ENCODE data around the gene ELP1.
"Not testable (repeated sequence)": the region's sequence is repeated elsewhere in the genome, so short reads cannot be mapped to it uniquely, and the experiment has no call there.

Gene ELP1, protein sequence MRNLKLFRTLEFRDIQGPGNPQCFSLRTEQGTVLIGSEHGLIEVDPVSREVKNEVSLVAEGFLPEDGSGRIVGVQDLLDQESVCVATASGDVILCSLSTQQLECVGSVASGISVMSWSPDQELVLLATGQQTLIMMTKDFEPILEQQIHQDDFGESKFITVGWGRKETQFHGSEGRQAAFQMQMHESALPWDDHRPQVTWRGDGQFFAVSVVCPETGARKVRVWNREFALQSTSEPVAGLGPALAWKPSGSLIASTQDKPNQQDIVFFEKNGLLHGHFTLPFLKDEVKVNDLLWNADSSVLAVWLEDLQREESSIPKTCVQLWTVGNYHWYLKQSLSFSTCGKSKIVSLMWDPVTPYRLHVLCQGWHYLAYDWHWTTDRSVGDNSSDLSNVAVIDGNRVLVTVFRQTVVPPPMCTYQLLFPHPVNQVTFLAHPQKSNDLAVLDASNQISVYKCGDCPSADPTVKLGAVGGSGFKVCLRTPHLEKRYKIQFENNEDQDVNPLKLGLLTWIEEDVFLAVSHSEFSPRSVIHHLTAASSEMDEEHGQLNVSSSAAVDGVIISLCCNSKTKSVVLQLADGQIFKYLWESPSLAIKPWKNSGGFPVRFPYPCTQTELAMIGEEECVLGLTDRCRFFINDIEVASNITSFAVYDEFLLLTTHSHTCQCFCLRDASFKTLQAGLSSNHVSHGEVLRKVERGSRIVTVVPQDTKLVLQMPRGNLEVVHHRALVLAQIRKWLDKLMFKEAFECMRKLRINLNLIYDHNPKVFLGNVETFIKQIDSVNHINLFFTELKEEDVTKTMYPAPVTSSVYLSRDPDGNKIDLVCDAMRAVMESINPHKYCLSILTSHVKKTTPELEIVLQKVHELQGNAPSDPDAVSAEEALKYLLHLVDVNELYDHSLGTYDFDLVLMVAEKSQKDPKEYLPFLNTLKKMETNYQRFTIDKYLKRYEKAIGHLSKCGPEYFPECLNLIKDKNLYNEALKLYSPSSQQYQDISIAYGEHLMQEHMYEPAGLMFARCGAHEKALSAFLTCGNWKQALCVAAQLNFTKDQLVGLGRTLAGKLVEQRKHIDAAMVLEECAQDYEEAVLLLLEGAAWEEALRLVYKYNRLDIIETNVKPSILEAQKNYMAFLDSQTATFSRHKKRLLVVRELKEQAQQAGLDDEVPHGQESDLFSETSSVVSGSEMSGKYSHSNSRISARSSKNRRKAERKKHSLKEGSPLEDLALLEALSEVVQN (N-terminal part only)

DNA sequence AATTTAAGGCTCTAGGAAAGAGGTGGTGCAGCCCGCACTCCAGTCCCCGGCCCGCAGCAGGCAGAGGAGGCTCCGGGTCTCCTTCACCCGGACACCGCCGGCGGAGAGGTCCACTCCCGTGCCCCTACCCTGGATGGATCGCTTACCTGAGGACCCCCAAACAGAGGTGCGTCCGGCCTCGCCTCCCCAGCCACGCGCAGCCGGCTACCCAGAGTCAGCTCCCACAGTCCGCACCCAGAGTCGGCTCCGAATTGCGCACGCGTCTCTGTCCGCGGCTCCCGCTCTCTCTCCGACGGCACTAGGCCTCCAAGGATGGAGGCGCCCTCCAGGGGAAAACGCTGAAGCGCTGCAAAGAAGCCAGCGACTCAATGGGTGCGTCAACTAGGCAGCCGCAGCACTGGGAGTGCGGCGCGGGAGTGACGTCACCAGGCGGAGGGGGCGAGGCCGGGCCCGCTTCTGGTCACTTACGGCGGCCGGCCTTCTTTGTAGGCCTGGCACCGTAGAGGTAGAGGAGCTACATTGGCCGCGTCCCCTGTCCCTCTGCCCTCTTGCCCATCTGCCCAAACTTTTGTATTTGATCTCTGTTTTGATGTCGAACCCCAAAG lies at the start of gene ELP1:
Gene ELP1 (minus strand): TSS at position 407 of the 605 bp plus-strand sequence. CDS start 2,978 bp downstream, outside the sequence.
- DNase-seq: peak; percentile 87

GRCh38 chr9:108980893-108981292 lies 47.0 kb upstream of the ELP1 start:
- DNase-seq: no peak

DNA sequence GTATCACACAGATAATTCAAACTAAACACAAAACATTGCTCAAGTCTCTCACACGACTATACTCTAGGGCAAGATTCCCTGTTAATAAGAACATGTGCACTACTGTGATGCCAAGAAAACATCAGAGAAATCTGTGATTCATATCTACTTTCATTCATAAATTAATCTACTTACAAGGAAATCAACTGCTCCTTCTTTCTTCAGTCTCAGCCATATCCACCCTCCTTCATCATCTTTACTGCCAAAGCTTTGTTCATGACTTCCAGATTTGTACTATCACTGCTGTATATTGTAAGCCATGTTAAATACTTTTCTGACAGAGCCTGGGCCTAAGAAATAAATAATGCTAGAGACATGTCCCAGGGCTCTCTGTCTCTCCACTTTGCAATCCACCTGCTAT lies 44.3 kb upstream of the ELP1 start:
- DNase-seq: no peak

DNA sequence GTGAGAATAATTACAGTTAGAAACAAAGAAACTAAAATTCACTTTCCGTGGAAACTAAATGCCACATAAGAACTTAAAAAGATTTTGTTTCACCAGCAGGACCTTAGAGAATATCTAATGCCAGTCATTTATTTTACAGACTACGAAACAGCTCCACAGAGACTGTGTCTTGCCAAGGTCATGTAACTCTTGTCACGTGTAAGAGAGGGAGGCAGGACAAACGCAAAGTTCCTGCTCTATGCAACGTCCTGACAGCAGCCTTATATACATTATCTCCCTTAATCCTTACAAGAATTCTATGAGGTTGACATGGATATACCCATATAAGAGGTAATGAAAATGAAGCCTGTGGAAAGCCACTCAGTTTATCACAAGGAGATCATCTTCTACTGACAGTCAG lies 40.0 kb upstream of the ELP1 start:
- no peak for DNase-seq

GRCh38 chr9:108972626-108973209 lies 38.8 kb upstream of the ELP1 start:
- no peak for DNase-seq

GRCh38 chr9:108972186-108972585 lies 38.3 kb upstream of the ELP1 start:
- DNase-seq: no peak

DNA sequence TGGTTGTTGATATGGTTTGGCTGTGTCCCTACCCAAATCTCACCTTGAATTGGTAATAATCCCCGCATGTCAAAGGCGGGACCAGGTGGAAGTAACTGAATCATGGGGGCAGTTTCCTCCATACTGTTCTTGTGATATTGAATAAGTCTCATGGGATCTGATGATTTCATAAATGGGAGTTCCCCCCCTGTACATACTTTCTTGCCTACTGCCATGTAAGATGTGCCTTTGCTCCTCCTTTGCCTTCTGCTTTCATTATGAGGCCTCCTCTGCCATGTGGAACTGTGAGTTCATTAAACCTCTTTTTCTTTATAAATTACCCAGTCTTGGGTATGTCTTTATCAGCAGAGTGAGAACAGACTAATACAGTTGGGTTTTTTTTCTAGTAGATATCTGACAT lies 37.5 kb upstream of the ELP1 start:
- not testable (repeated sequence) for DNase-seq

- DNase-seq: no peak
Measured at GRCh38 chr9:108967916-108968315, 34.0 kb upstream of the ELP1 start.

DNA sequence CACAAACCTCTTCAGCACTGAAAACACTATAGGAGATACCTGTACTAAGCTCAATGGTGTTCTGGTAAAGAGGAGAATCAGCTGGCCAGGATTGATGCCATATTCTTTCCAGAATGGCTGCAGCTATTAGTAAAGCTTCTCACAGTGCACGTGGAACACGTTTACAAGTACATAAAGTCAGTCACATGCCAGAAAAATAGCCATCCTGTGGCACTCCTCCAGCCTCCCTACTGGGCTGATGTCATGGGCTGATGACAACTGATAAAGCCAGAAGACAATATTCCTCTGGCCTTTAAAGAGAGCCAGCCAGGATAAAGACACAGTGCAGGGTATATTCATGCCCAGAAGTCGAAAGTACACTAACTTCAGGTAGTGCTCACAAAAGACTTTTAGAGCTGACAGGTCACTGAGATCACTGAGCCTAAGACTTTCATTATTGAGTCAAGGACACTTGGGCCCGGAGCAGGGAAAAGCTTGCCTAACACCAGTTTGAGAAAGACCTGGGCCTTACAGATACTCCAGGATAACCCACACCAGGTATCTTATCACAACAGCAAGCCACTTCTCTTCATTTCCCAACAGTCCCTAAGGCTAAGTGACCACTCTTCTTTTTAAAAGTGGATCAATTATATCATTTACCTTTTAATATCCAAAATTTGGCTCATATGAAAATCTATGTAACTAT lies 29.7 kb upstream of the ELP1 start:
- no peak for DNase-seq

- no peak for DNase-seq
Measured at GRCh38 chr9:108961151-108961550, 27.2 kb upstream of the ELP1 start.

DNA sequence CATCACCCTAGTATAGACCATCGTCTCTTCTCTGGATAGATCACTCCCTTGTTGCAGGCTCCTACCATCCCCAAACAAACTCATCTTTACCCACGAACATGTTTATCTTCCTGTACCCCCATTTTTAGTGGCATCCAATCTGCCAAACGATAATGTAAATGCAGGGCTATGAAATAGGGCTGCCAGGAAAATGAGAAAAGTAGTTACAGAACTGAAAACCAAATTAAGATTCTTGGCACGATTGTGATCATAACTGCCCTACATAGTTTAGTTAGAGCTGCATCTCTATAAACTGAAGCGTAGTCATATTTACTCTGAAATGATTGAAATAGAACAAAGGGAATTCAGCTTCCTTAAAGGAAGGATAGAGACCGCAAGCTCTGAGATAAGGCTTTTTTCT lies 26.4 kb upstream of the ELP1 start:
- no peak for DNase-seq

GRCh38 chr9:108956631-108957026 lies 22.7 kb upstream of the ELP1 start:
- no peak for DNase-seq

GRCh38 chr9:108956022-108956630 lies 22.2 kb upstream of the ELP1 start:
- no peak for DNase-seq

GRCh38 chr9:108953983-108954574 lies 20.2 kb upstream of the ELP1 start:
- peak; percentile 1 for DNase-seq

DNA sequence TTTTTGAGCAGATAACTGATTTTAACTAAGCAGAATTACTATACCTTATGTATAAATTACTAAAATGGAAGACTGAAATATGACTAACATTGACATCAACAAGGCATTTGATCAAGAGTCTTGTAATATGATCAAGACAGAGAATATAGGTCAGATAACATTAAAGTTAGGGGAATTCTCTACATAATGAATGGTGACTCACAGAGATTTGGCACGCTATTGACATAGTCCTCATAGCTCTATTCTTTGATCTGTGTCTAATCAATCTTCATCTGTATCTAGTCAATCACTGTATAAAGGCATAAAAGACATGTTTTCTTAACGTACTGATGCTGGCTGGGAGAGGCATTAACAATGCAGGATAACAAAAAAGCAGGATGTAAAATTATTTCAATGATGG lies 17.7 kb upstream of the ELP1 start:
- DNase-seq: no peak

DNA sequence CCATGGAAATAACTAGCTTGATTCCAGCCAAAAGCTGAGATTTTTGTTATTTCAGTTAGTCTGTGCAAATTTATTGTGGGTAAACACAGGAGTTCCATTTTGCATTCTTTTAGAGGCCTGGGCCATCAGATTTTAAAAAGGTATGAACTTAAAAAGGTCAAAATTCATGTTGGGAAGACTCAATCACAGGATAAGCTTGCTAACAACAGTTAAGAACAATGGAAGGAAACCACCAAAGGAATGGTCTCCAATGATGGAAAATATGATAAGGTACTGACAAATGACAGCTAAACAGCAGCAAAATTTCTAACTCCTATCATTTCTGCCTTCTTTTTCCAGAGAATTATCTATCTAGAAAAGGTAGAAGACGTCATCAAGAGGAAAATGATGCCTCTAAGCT lies 16.2 kb upstream of the ELP1 start:
- no peak for DNase-seq

DNA sequence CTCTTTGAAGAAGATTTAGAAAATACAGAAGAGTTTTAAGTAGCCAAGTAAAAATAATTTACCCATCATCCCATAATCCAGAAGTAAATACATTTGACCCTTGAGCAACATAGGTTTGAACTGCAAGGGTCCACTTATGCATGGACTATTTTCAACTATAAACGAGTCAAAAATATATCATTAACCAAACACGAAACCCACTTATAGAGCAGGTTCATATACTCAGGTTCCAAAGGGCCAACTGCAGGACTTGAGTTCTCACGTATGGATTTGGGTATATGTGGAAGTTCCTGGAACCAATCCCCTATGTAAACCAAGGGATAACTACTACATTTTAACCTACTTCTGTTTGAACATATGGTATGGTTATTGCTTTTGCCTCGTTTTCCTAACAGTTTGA lies 6.1 kb upstream of the ELP1 start:
- no peak for DNase-seq

DNA sequence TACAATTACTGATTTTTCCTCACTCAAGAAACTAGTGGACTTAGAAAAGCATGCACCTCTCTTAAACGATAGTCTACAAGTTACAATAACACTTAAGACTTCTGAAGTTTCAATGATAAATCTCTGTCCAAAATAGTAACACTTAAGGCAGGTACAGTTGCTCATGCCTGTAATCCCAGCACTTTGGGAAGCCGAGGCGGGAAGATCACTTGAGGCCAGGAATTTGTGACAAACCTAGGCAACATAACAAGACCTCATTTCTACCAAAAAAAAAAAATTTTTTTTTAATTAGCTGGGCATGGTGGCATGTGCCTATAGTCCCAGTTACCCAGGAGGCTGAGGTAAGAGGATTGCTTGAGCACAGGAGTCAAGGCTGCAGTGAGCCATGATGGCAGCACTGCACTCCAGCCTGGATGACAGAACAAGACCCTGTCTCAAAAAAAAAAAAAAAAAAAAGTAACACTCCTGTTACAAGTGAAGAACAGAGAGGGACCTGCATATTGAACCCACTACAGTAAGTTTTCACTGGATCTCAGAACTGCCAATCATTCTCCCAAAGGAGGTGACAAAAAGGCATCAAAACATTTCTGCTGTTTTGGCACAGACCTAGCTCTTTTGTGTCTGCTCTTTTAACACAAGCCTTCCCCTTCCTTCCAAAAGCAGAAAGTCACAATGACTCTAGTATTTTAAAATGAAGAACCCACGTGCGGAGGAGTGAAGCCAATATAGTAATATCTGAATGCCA lies 3.8 kb upstream of the ELP1 start:
- DNase-seq: no peak

DNA sequence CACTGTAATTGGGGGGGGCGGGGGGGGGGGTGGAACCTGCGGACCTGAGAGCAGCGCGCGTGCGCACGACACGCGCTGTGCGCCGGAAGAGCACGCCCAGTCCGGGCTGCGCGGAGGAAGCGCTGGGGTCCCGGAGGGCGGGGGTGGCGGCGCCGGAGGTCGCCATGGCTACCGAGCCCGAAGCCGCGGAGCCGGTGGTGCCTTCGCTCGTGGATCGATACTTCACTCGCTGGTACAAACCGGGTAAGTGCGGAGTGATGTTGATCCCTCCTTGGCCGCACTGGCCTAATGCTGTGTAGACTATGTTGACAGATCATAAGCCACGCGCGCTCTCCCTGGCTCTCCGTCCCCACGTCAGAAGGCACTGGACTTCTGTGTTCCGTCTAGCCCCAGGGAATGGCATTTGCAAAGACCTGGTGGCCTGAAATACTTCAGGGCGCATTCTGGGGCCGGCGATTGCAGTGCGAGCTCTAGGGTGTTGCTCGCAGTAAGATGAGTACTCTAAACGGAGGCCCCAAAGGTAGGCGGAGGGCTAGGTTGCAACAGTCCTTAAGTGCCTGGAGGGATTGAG lies 484 bp upstream of the ELP1 start, which contains the start of gene ABITRAM:
Gene ABITRAM (plus strand): TSS at position 78 of the 571 bp plus-strand sequence. CDS start 87 bp downstream, at position 165.
- DNase-seq: peak; percentile 83

Data from NCI-H774 (cell line).